NCI-H2171 treated with DMSO at 0.1 percent for 48 hours (cell line): Measurements from ENCODE around the gene SPOP.
A peak's percentile ranks its signal among the peaks of the same experiment; 100 is the strongest.
"Not testable (repeated sequence)": the region's sequence is repeated elsewhere in the genome, so short reads cannot be mapped to it uniquely, and the experiment has no call there.

Experiments used
- DNase-seq: peaks from one replicate; lab custom pipeline; 2025; lab: John Stamatoyannopoulos, UW

SPOP gene

GRCh38 chr17:49695698-49696232 is 17.9 kb upstream of the SPOP start:
- no peak for DNase-seq

DNA sequence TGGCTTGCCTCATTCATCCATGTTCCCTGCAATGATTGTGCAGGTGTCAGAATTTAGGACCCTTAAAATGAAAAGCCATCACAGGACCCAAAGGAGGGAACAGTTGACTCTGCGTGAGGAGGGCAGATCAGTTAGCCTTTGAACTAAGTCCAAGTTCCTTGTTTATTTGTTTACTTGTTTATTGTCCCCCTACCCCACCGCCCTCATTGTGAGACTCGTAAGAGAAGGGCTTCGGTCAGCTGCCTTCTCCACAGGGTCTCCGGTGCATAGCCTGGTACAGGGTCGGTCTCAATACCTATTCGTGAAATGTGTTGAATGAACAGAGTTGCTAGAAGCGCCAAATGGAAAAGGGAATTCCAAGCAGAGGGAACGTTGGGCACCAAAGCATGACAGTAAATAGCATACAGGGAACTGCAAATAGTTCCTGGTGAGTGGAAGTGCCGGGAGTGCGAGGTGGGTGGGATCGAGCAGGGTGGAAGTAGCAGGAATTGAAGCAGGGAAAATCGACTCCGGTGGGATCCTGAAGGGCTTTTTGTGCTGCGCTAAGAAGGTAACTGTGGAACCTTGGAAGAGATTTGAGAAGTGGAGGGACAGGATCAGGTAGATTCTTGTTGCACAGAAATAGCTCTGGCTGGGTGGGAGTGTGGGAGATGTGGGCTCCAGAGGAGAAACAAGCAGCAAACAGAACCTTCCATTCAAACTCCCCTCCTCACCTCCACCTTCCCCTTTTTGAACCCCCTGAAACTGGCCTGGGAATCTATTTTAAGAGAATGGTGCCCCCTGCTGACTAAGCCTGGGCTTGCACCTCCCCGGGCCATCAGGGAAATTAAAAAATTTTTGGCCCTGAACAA is 17.2 kb upstream of the SPOP start:
- peak; percentile 55 for DNase-seq

DNA sequence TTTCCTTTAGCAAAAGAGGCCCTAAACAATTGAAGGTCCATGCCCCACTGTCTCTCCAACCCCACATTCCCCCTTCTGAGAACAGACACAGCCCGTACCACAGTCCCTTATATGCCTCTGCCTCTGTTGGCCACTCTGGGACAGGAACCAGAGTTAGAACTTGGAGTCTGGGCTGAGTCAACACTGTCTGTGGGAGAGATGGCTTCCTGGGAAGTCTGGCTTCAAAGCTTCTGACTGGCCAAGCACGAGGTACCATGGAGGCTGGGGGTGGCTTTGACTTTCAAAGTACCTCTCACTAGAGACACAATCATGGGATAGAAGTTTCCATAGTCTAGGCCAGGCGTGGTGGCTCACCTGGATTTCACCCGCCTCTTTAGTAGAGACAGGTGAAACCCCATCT is 14.9 kb upstream of the SPOP start:
- DNase-seq, result no peak

DNA sequence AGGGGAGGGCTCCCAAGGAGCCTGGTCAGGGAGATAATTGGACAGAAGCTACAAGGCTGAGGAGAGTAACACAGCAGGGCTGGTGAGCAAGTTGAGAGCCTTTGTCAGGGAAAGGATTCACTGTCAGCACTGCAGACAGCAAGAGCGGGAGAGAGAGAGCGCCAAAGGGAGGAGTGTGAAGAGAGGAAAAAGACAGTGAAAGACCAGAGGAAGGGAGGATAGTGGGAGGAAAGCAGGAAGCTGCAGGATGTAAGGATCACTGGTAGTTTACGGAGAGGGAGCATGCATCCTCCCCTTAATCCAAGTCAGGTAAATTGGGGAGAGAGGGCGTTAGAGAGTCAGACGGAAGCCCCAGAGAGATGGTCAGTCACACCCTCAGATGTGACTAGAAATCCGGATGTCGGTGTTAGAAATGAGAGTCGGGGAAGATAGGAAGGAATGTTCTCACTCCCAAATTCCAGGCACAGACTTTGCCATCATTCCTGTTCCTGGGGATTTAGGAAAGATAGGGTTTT is 13.8 kb upstream of the SPOP start:
- DNase-seq, result no peak

GRCh38 chr17:49691086-49691676 is 13.3 kb upstream of the SPOP start:
- DNase-seq, result no peak

DNA sequence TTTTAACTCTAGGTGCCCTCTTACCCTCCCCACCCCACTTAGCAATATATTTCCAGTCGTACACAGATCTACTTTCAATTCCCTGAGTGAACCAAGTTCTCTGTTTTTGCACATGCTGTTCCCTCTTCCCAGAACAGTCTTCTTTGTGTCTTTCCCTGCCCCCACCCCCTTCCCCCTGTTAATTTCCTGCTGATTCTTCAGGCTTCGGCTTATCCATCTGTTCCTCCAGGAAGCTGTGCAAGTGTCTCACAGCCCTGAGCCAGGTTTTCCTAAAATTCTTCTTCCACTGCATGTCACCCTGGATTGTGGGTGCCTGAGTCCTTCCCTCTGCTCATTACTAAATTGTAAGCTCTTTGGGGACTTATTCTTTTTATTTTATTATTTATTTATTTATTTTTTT is 12.4 kb upstream of the SPOP start:
- peak; percentile 24 for DNase-seq

- no peak for DNase-seq
Observed at GRCh38 chr17:49688848-49689247, 11.0 kb upstream of the SPOP start.

GRCh38 chr17:49687878-49688491 is 10.1 kb upstream of the SPOP start:
- DNase-seq, result no peak

DNA sequence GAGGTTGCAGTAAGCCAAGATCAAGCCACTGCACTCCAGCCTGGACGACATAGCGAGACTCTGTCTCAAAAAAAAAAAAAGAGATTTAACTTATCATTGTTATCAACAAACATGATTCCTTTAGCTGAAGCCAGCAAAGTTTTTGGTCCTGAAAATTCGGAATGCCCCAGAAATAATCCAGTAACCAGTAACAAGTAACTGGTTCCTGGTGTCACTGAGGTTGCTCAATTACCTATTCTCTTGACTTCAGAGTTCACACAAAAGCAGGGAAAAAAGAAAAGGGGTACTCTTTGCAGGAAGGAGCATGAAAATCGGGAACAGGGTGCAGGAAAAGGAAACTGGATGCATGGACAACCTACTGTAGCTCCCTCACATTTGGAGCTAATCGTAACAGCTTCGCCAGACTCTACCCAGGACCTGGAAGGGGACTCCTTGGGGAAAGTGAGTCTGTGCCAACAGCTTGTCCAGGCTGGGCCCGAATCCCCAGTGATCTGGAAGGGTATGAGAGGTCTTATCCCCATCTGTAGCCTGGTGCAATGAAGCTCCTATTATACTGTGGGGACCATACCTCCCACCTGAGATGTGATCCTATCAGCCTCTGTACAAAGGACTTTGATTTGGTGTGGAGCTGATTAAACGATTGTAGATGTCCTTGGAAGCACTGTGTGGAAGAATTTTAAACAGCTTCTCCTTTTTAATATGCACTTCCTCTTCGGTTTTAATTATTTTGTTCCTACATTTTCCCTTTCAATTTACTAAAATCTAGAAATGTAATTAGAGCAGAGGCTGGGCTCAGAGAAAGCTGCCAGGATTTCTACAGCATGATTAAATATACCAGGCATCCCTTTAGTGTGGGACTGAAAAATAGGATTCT is 3.4 kb upstream of the SPOP start:
- peak; percentile 81 for DNase-seq

DNA sequence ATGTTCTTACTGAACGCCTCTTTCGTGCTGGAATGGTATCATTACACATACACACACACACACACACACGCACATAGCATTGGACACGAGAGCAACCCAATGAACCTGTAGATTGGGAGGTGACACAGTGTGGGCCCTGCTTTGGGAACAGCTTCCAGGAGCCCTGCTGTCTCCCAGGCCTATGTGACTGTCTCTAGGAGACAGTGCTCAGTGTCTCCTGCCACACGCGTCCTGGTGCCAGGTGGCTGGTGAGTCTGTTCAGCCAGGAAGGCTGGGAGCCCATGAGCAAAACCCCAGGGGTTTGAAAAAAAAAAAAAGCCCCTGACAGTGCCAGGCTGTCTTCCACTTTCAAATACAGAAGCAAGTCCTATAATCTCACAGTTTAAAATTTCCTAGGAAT is 2.4 kb upstream of the SPOP start:
- DNase-seq, result peak; percentile 96

GRCh38 chr17:49677134-49677932 is 564 bp downstream of the SPOP start:
- peak; percentile 92 for DNase-seq

DNA sequence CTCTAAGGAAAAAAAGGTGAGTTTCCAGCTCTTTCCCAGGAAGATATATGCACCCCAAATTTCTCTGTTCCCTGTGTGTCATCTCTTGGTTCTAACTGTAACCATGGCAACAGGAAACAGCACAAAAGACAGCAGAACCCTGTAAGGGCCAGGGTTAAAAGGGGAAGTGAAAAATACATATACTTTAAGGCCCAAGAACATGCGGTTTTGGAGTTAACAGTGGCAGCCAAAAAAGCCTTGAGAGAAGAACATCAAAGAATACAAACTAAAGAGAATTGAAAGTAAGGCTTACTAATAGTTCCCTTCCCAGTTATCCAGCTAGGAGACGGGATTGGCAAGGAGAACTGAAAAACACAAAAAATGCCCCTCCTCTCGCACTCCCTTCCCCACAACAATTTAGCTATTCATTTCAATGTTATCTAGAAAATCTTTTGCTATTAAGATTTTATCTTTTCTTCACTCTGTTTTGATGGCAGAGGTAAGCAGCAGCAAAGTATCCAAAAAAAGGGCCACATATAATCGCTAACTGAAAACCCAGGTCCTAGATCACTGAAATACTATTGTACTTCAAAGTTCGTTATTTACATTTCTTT is 1.5 kb downstream of the SPOP start:
- DNase-seq, result no peak

- DNase-seq, result no peak
Observed at GRCh38 chr17:49674507-49674906, 3.4 kb downstream of the SPOP start.

- not testable (repeated sequence) for DNase-seq
Observed at GRCh38 chr17:49673679-49674078, 4.2 kb downstream of the SPOP start.

- DNase-seq, result no peak
Observed at GRCh38 chr17:49670641-49671040, 7.3 kb downstream of the SPOP start.

DNA sequence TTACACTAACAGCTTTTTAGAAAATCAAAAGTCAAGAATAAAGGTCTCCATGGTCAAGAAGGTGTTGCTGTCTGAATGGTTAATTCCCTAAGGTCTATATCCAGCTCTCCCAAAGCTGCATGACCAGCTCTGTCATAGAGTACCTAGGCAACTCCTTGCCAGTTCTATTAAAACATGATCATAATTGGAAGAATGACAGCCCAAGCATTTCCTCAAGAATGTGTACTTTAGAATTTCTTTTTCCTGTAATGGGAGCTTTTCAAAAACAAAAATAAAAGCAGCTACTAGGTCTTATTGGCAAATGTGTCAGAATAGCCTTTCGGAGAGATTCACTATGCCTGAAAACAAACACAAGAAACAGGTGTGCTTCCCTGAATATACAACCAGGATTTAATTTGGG is 7.9 kb downstream of the SPOP start:
- no peak for DNase-seq

DNA sequence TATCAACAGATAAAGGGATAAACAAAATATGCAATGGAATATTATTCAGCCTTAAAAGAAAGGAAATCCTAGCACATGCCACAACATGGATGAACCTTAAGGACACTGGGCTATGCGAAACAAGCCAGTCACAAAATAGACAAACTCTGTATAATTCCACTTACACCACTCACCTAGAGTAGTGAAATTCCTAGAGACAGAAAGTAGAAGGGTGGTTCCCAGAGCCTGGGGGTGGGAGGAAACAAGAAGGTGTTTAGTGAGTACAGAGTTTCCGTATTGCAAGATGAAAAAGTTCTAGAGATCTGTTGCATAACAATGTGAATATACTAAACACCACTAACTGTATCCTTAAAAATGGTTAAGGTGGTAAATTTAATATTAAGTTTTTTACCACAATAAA is 10.0 kb downstream of the SPOP start:
- no peak for DNase-seq

DNA sequence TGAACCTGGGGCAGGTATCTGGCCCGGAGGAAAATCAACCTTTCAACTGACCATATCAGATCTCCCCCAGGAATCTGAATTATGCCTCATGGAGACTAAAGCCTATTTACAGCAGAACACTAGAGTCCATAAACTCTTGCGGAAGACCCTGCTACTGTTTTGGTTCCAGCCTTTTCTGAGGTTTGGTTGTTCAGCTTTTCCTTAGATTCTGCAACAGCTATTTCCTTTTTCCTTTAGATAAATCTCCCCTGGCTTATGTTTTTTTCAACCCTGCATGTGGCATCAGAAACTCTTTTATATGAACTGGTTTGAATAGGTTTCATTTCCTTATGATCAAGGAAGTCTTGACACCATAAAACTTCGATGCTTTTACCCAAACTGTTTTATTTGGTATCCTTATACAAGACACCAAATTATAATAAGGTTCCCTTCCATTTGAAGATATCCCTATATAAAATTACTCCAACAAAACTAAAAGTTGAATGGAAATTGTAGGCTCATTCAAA is 13.1 kb downstream of the SPOP start:
- DNase-seq, result no peak

GRCh38 chr17:49659661-49660382 is 18.1 kb downstream of the SPOP start:
- DNase-seq, result no peak

- DNase-seq, result no peak
Observed at GRCh38 chr17:49656247-49656646, 21.6 kb downstream of the SPOP start.
